Neural progenitor cell (in vitro differentiated cells): ENCODE data around the gene ADORA1. TPM values are rescaled to one million over a fixed set of nuclear protein-coding genes. Genes with fewer than 3 reads are reported as not detected.
A peak's percentile ranks its signal among the peaks of the same experiment; 100 is the strongest.

ENCODE experiments used
- DNase-seq: peaks from one replicate; pipeline ENCODE4 v3.0.0-alpha.2; 2016; ENCODE audit warnings: low spot score
- H2AFZ ChIP-seq: fragments of 200-600 bp; sonication (generic); replicated peaks from 2 replicates; pipeline ENCODE4 v1.6.1; 2016; ENCODE audit warnings: antibody characterized with exemption
- H3F3A ChIP-seq: fragments of 200-600 bp; sonication (generic); 2 replicates; pipeline ENCODE4 v1.6.1; 2016; ENCODE audit warnings: antibody characterized with exemption, low read depth
- H3K27ac ChIP-seq: fragments of 200-600 bp; sonication (generic); 2 replicates; pipeline ENCODE4 v1.5.1; 2016; ENCODE audit warnings: mild to moderate bottlenecking
- H3K27me3 ChIP-seq: fragments of 200-600 bp; sonication (generic); 2 replicates; pipeline ENCODE4 v1.6.1; 2016; ENCODE audit warnings: mild to moderate bottlenecking, moderate library complexity
- H3K36me3 ChIP-seq: fragments of 200-600 bp; sonication (generic); 2 replicates; pipeline ENCODE4 v1.5.1; 2016
- H3K4me1 ChIP-seq: fragments of 200-600 bp; sonication (generic); 2 replicates; pipeline ENCODE4 v1.6.1; 2016; ENCODE audit warnings: mixed run types
- H3K4me2 ChIP-seq: fragments of 200-600 bp; sonication (generic); 2 replicates; pipeline ENCODE4 v1.6.1; 2016
- H3K4me3 ChIP-seq: fragments of 200-600 bp; sonication (generic); 2 replicates; pipeline ENCODE4 v1.5.1; 2016
- H3K79me2 ChIP-seq: fragments of 200-600 bp; sonication (generic); 2 replicates; pipeline ENCODE4 v1.6.1; 2016; ENCODE audit warnings: low read depth
- H3K9ac ChIP-seq: fragments of 200-600 bp; sonication (generic); 2 replicates; pipeline ENCODE4 v1.6.1; 2016
- H3K9me3 ChIP-seq: fragments of 200-600 bp; sonication (generic); 2 replicates; pipeline ENCODE4 v1.5.1; 2016; ENCODE audit warnings: low read depth
- H4K20me1 ChIP-seq: fragments of 200-600 bp; sonication (generic); 2 replicates; pipeline ENCODE4 v1.6.1; 2016; ENCODE audit warnings: low read depth
- H3K27ac Mint-ChIP-seq: 3 replicates; pipeline ENCODE4 v1.8.0; 2021; ENCODE audit warnings: mixed read lengths
- H3K27me3 Mint-ChIP-seq: 2 replicates; pipeline ENCODE4 v1.8.0; 2022; ENCODE audit warnings: low read depth, mild to moderate bottlenecking, inconsistent platforms, moderate library complexity, mixed read lengths; ENCODE audit not compliant: insufficient read depth
- H3K36me3 Mint-ChIP-seq: 3 replicates; pipeline ENCODE4 v1.8.0; 2021; ENCODE audit warnings: mixed read lengths
- H3K4me1 Mint-ChIP-seq: 3 replicates; pipeline ENCODE4 v1.8.0; 2021; ENCODE audit warnings: mixed read lengths
- H3K4me3 Mint-ChIP-seq: 3 replicates; pipeline ENCODE4 v1.8.0; 2021; ENCODE audit warnings: mild to moderate bottlenecking, moderate library complexity, mixed read lengths
- H3K9me3 Mint-ChIP-seq: 3 replicates; pipeline ENCODE4 v1.8.0; 2020; ENCODE audit warnings: mixed read lengths
- CTCF ChIP-seq: fragments of 200-600 bp; sonication (generic); IDR thresholded peaks from 2 replicates; pipeline ENCODE4 v1.5.1; 2017; ENCODE audit warnings: antibody characterized with exemption, mild to moderate bottlenecking
- EZH2 ChIP-seq: fragments of 200-600 bp; sonication (generic); IDR thresholded peaks from 2 replicates; pipeline ENCODE4 v1.6.1; 2017; ENCODE audit warnings: antibody characterized with exemption, mild to moderate bottlenecking, moderate library complexity
- EZH2phosphoT487 ChIP-seq: fragments of 200-600 bp; sonication (generic); IDR thresholded peaks from 2 replicates; pipeline ENCODE4 v1.6.1; 2017; ENCODE audit warnings: antibody characterized with exemption
- total RNA-seq: library from RNA; depleted of rRNA; stranded (reverse); fragments of >200 nt; gene quantifications from 2 replicates; pipeline ENCODE4 v1.2.3, GENCODE V29; 2015; ENCODE audit warnings: low replicate concordance

ADORA1 gene
- total RNA-seq, 1 donor from 2014 or later = 1.1 TPM

GRCh38 chr1:203173566-203173965 is 46.0 kb downstream of the ADORA1 start:
- Histone ChIP-seq H4K20me1 (no peaks in the 10 kb centered on the region), H3K36me3 (no peaks in the 10 kb centered on the region), H3K27me3 (no peaks in the 10 kb centered on the region), H3K4me2 (no peak overlapping the region), H2AFZ (no peak overlapping the region), H3K27ac (no peak overlapping the region), H3K79me2 (no peaks in the 10 kb centered on the region), H3K9ac (no peak overlapping the region), H3K9me3 (no peaks in the 10 kb centered on the region), H3K4me1 (peaks cover 22% of the 10 kb centered on the region), H3F3A (peaks cover 17% of the 10 kb centered on the region), H3K4me3 (no peak overlapping the region)
- H3K9me3 Mint-ChIP-seq = no peaks in the 10 kb centered on the region
- no peak for DNase-seq
- H3K27ac Mint-ChIP-seq = peak overlapping the region; percentile 74
- TF ChIP-seq CTCF (no peak), EZH2phosphoT487 (no peak), EZH2 (no peak)
- H3K4me3 Mint-ChIP-seq = no peak overlapping the region
- peaks cover 2% of the 10 kb centered on the region for H3K36me3 Mint-ChIP-seq
- H3K27me3 Mint-ChIP-seq = peaks cover 8% of the 10 kb centered on the region
- H3K4me1 Mint-ChIP-seq = peaks cover 43% of the 10 kb centered on the region

- Histone ChIP-seq H3K4me1 (peaks cover 31% of the 10 kb centered on the region), H4K20me1 (no peaks in the 10 kb centered on the region), H3K4me3 (no peak overlapping the region), H3K27me3 (no peaks in the 10 kb centered on the region), H3K27ac (no peak overlapping the region), H3K4me2 (no peak overlapping the region), H3F3A (peaks cover 20% of the 10 kb centered on the region), H3K9ac (no peak overlapping the region), H2AFZ (no peak overlapping the region), H3K9me3 (no peaks in the 10 kb centered on the region), H3K79me2 (no peaks in the 10 kb centered on the region), H3K36me3 (no peaks in the 10 kb centered on the region)
- Mint-ChIP-seq H3K9me3 (no peaks in the 10 kb centered on the region), H3K27ac (peak overlapping the region; percentile 74), H3K36me3 (no peaks in the 10 kb centered on the region), H3K4me3 (no peak overlapping the region), H3K27me3 (peaks cover 13% of the 10 kb centered on the region), H3K4me1 (peaks cover 49% of the 10 kb centered on the region)
- no peak for DNase-seq
- TF ChIP-seq CTCF (no peak), EZH2 (no peak), EZH2phosphoT487 (no peak)
Measured at GRCh38 chr1:203174324-203174985, 46.9 kb downstream of the ADORA1 start.

- DNase-seq = no peak
- peaks cover 47% of the 10 kb centered on the region for H3K4me1 Mint-ChIP-seq
- Histone ChIP-seq H3K4me3 (no peak within 1 kb of the TSS), H3K4me2 (no peak within 1 kb of the TSS), H3K27ac (no peak within 1 kb of the TSS), H3K27me3 (no peaks in the 10 kb centered on the region), H3K9ac (no peak within 1 kb of the TSS), H4K20me1 (no peaks in the 10 kb centered on the region), H3K36me3 (no peaks in the 10 kb centered on the region), H2AFZ (no peak within 1 kb of the TSS), H3K79me2 (no peaks in the 10 kb centered on the region), H3F3A (peaks cover 20% of the 10 kb centered on the region), H3K4me1 (peaks cover 40% of the 10 kb centered on the region), H3K9me3 (no peaks in the 10 kb centered on the region)
- no peaks in the 10 kb centered on the region for H3K36me3 Mint-ChIP-seq
- TF ChIP-seq CTCF (no peak), EZH2 (no peak), EZH2phosphoT487 (no peak)
- peaks cover 13% of the 10 kb centered on the region for H3K27me3 Mint-ChIP-seq
- no peak within 1 kb of the TSS for H3K4me3 Mint-ChIP-seq
- no peaks in the 10 kb centered on the region for H3K9me3 Mint-ChIP-seq
- H3K27ac Mint-ChIP-seq = peak within 1 kb of the TSS; percentile 95
Measured at GRCh38 chr1:203175237-203175826, 47.8 kb downstream of the ADORA1 start, which contains the start of gene MYBPH. Gene MYBPH (minus strand): TSS chr1:203175826. CDS start chr1:203175755, 71 bp downstream.
